Spleen (tissue), 7 donors: ENCODE results near the gene TRABD2B.

Source experiments
- POLR2AphosphoS5 ChIP-seq, 3 donors: sonication (generic); formaldehyde crosslinking; IDR thresholded peaks; one replicate each; pipeline ENCODE4 v1.5.1; 2017; ENCODE audit warnings: antibody characterized with exemption in 3 of 3
- TF ChIP-seq, protein P1 (sequence below), 11 experiments: fragments of 200-600 bp in 7 of 11; fragments of 450-650 bp in 4 of 11; sonication (generic) in 4 of 11; IDR thresholded peaks in 8 of 11; conservative IDR thresholded peaks in 3 of 11; 1 replicate in 7 of 11; 2 replicates in 4 of 11; pipeline versions ENCODE4 v1.4.0 to v1.8.0; 2016 to 2021; ENCODE audit warnings: antibody characterized with exemption in 11 of 11, inconsistent platforms in 4 of 11, mild to moderate bottlenecking in 1 of 11
- donor health status: DM: no; HTN: no; CAD: no; lungs with moderate emphysema.
- donor health status: DM: no; HTN: no; CAD: no.
- donor health status: DM: no; HTN: no; CAD: no.

GRCh38 chr1:47986761-47987200 is 10.4 kb downstream of the TRABD2B start:
- TF ChIP-seq, protein P1, sequence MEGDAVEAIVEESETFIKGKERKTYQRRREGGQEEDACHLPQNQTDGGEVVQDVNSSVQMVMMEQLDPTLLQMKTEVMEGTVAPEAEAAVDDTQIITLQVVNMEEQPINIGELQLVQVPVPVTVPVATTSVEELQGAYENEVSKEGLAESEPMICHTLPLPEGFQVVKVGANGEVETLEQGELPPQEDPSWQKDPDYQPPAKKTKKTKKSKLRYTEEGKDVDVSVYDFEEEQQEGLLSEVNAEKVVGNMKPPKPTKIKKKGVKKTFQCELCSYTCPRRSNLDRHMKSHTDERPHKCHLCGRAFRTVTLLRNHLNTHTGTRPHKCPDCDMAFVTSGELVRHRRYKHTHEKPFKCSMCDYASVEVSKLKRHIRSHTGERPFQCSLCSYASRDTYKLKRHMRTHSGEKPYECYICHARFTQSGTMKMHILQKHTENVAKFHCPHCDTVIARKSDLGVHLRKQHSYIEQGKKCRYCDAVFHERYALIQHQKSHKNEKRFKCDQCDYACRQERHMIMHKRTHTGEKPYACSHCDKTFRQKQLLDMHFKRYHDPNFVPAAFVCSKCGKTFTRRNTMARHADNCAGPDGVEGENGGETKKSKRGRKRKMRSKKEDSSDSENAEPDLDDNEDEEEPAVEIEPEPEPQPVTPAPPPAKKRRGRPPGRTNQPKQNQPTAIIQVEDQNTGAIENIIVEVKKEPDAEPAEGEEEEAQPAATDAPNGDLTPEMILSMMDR (IDR thresholded peaks at IDR 0.05 in 8 of 11, conservative IDR thresholded peaks at IDR 0.05 in 3 of 11): no peak
- peak in 2 of 3 donors; percentile 12 to 42 for TF ChIP-seq POLR2AphosphoS5 (IDR thresholded peaks at IDR 0.05)
